ENCODE data around the gene IL31.

The IL31 gene

DNA sequence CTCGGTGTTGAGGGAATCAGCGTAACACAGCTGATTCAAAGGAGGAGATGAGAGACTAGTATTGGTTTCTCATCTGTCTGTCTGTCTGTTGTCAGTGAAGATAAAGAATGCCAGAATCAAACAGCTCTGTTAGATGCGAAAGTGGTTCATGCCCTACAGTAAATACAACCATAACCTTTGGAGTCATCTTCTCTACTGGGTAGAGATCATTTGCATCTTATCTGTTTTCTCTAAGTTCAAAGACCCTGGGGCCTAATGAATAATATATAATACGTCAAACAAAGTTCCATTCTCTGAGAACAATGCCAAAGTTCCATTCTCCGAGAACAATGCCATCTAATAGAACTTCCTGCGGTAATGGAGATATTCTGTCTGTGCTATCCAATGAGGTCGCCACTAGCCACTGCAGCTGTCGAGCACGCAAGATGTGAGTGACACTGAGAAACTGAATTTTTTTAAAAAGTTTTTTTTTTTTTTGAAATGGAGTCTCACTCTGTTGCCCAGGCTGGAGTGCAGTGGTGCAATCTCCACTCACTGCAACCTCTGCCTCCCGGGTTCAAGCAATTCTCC, 6.6 kb downstream of the IL31 start:
- no peak overlapping the region for H3K4me3 ChIP-seq (ENCODE audit: low read length)
- DNase-seq (ENCODE audit: low read depth): no peak
- no peak for TF ChIP-seq CTCF (IDR thresholded peaks at IDR 0.05; ENCODE audit: insufficient read depth, low read depth, low read length, missing control alignments)

- DNase-seq (ENCODE audit: low read depth): no peak
- no peak overlapping the region for H3K4me3 ChIP-seq (ENCODE audit: low read length)
- no peak for TF ChIP-seq CTCF (IDR thresholded peaks at IDR 0.05; ENCODE audit: insufficient read depth, low read depth, low read length, missing control alignments)
Observed at GRCh38 chr12:122166422-122167349, 7.3 kb downstream of the IL31 start.

DNA sequence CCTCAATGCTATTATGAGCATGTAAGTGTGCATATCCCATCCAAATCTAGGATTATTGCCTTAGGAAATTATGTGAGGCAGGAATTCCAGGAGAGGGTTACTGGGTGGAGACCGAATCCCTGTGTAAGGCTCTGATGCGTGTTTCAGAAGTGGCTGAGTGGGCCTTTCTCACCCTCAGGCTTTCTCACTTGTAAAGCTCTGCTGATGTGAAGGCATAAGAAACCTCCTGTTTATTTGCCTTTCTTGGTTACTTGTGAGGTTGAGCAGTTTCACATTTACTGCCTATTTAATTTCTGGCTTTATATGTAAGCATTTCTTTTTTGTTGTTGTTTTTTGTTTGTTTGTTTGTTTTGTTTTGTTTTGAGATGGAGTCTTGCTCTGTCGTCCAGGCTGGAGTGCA, 11.0 kb downstream of the IL31 start:
- TF ChIP-seq CTCF (IDR thresholded peaks at IDR 0.05; ENCODE audit: insufficient read depth, low read depth, low read length, missing control alignments): no peak
- no peak for DNase-seq (ENCODE audit: low read depth)

GRCh38 chr12:122161682-122162081, 12.3 kb downstream of the IL31 start:
- no peak overlapping the region for H3K4me3 ChIP-seq (ENCODE audit: low read length)
- no peak for DNase-seq (ENCODE audit: low read depth)
- no peak for TF ChIP-seq CTCF (IDR thresholded peaks at IDR 0.05; ENCODE audit: insufficient read depth, low read depth, low read length, missing control alignments)

More for the DNA sequence above, 11.0 kb downstream of the IL31 start:
- H3K4me3 ChIP-seq (ENCODE audit: low read length): no peak overlapping the region

GRCh38 chr12:122160761-122161160, 13.3 kb downstream of the IL31 start:
- DNase-seq (ENCODE audit: low read depth): no peak
- no peak for TF ChIP-seq CTCF (IDR thresholded peaks at IDR 0.05; ENCODE audit: insufficient read depth, low read depth, low read length, missing control alignments)
- no peak overlapping the region for H3K4me3 ChIP-seq (ENCODE audit: low read length)

- DNase-seq (ENCODE audit: low read depth): no peak
- no peak for TF ChIP-seq CTCF (IDR thresholded peaks at IDR 0.05; ENCODE audit: insufficient read depth, low read depth, low read length, missing control alignments)
- H3K4me3 ChIP-seq (ENCODE audit: low read length): no peak overlapping the region
Observed at GRCh38 chr12:122159882-122160281, 14.1 kb downstream of the IL31 start.

All from epithelial cell of esophagus (primary cell).